Mucosa of descending colon (tissue), 3 donors: ENCODE measurements around the gene AMACR. TPM values are rescaled to one million over a fixed set of nuclear protein-coding genes. Genes with fewer than 3 reads are reported as not detected.
"Not testable (repeated sequence)": the region's sequence is repeated elsewhere in the genome, so short reads cannot be mapped to it uniquely, and the experiment has no call there.

Experiments used
- ATAC-seq: fragments of 200-7000 bp; cut with Tn5 transposase; one replicate; pipeline ENCODE4 v1.9.1; 2020; ENCODE audit warnings: mild to moderate bottlenecking, moderate library complexity
- DNase-seq, 3 donors: peaks; one replicate each; pipeline ENCODE4 v3.0.0-alpha.2; 2020
- H3K36me3 ChIP-seq: fragments of 200-600 bp; one replicate; pipeline ENCODE4 v1.8.0; 2021; ENCODE audit warnings: low read depth, mild to moderate bottlenecking
- H3K4me1 ChIP-seq: fragments of 200-600 bp; one replicate; pipeline ENCODE4 v1.8.0; 2021; ENCODE audit warnings: low read depth, mild to moderate bottlenecking
- H3K4me3 ChIP-seq: fragments of 200-600 bp; one replicate; pipeline ENCODE4 v1.8.0; 2021; ENCODE audit warnings: mild to moderate bottlenecking
- H3K9me3 ChIP-seq: fragments of 200-600 bp; one replicate; pipeline ENCODE4 v1.8.0; 2021; ENCODE audit warnings: mild to moderate bottlenecking
- intact Hi-C, 2 donors: fragments of 100-400 bp; cut with DNase I in 1 of 2; cut with micrococcal nuclease in 1 of 2; formaldehyde crosslinking; loops; one replicate each; pipeline versions ENCODE4 v1.11.0 to v1.11.1; 2022; cut with DNase I, micrococcal nuclease
- total RNA-seq, 3 donors: library from RNA; stranded (reverse); fragmentation: NEBNext Ultra II Directional in 2 of 3; extraction: Animal tissue kit (Norgen Biotek cat#: 25700) in 2 of 3; gene quantifications; one replicate each; pipeline versions ENCODE4 v1.2.1 to v1.2.4, GENCODE V29; 2021 to 2023
- TF ChIP-seq, protein P1 (sequence below): fragments of 200-600 bp; IDR thresholded peaks from one replicate; pipeline ENCODE4 v1.8.0; 2022; ENCODE audit warnings: antibody characterized with exemption, mild to moderate bottlenecking
- donor health status: DM: no; HTN: no; CAD: no; lungs with moderate emphysema.
- donor health status: DM: no; HTN: no; CAD: no.
- donor health status: DM: no; HTN: yes; CAD: no.

Gene AMACR
- total RNA-seq, 3 donors from 2014 or later: 36.3 to 111 (median 75.3) TPM

DNA sequence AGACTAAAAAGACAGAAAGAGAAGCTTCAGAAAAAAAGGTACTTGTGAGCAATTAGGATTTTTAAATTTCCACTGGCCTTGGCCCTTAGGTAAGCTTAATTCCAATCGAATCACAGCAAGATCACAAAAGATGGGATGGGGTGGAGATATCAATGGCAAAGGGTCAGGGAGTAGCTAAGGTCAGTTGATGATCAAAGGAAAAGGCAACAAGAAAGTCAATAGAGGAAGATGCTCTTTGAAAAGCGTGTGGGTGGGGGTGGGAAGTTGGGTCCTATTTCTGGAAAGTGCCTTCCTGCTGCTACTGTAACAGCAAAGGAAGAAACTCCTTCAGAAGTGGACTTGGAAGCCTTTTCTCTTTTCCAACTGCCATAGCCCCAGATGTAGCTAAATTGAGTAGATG, 27.9 kb upstream of the AMACR start:
- Histone ChIP-seq H3K9me3 (no peaks in the 10 kb centered on the region), H3K4me1 (peaks cover 5% of the 10 kb centered on the region), H3K4me3 (no peak overlapping the region), H3K36me3 (no peaks in the 10 kb centered on the region)
- no peak for DNase-seq
- intact Hi-C loops: no loop called here
- no peak for ATAC-seq
- TF ChIP-seq, protein P1, sequence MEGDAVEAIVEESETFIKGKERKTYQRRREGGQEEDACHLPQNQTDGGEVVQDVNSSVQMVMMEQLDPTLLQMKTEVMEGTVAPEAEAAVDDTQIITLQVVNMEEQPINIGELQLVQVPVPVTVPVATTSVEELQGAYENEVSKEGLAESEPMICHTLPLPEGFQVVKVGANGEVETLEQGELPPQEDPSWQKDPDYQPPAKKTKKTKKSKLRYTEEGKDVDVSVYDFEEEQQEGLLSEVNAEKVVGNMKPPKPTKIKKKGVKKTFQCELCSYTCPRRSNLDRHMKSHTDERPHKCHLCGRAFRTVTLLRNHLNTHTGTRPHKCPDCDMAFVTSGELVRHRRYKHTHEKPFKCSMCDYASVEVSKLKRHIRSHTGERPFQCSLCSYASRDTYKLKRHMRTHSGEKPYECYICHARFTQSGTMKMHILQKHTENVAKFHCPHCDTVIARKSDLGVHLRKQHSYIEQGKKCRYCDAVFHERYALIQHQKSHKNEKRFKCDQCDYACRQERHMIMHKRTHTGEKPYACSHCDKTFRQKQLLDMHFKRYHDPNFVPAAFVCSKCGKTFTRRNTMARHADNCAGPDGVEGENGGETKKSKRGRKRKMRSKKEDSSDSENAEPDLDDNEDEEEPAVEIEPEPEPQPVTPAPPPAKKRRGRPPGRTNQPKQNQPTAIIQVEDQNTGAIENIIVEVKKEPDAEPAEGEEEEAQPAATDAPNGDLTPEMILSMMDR: no peak

DNA sequence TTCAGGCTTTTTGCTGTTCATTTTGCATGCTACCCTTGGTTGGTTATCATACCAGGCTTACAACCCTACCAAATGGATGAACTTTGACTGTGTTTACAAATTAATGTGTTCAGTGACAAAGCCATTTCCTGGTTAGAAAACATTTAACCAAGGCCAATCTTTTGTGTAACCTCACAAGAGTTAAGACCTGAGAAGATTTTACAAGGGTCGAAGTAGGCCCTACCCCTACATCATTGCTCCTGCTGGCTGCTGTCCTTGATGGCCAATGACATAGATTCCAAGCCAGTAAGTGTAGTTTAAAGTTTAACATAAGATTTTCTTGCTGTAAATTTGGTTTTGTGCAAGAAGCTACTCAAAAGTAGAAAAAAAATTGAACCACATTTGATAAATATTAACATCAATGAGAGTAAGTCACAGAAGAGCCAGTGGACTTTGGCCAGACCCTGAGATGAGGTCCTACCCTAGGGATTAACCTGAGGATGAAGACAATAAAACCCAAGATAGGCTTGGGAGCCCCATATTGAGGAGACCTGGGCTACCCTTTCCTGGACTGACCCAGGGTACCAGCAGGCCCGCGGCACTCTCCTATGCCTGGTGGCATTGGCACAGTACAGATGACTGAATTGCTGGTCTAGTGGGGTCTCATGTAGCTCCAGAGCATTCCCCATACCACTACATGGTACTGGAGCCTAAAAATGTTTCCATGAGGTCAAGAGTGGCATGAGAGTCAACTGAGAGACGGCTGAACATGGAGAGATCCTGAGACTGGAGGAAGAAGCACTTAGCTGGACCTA, 26.9 kb upstream of the AMACR start:
- intact Hi-C loops: no loop called here
- Histone ChIP-seq H3K4me1 (peaks cover 5% of the 10 kb centered on the region), H3K36me3 (no peaks in the 10 kb centered on the region), H3K4me3 (no peak overlapping the region), H3K9me3 (no peaks in the 10 kb centered on the region)
- TF ChIP-seq, protein P1: no peak
- DNase-seq (no peak), ATAC-seq (peak; percentile 87)

DNA sequence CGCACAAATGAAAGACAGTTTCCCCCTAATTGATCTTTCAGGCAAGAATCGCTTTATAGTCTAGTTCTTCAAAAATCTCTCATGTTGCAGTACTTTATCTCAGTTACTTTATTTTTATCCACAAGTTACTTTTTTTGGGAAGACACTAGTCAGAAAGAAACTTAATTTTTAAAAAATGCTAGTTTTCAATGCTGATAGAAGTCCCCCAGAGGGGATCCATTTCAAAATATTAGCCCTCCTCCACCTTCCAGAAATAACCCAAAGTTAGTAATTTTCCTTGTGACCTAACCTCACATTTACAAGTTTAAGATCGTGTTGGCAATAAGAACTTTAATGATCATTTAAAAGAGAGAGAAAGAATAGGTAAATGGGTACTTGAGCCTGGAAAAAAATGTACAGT, 24.1 kb upstream of the AMACR start:
- Histone ChIP-seq H3K4me1 (peaks cover 5% of the 10 kb centered on the region), H3K36me3 (no peaks in the 10 kb centered on the region), H3K9me3 (no peaks in the 10 kb centered on the region), H3K4me3 (no peak overlapping the region)
- DNase-seq (no peak), ATAC-seq (no peak)
- intact Hi-C loops: no loop called here
- TF ChIP-seq, protein P1: no peak

DNA sequence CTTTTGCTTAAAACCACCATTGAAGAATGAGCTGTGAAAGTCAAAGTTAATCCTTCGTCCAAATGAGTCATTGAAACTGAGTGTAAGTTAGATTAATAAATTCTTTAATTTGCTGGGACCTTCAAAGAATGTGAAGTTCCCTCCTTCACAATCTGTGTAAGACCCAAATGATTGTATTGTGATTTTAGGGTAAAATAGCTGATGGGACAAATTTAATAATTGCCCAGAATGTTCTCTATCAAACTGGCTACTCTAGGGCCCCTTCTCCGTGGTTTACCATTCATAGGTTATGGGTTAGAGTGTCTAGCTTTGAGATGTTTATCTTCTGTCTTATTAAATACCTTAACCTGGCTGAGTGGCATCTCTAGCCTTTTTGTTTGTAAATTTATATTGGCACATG, 23.3 kb upstream of the AMACR start:
- Histone ChIP-seq H3K4me1 (peaks cover 5% of the 10 kb centered on the region), H3K4me3 (no peak overlapping the region), H3K9me3 (no peaks in the 10 kb centered on the region), H3K36me3 (no peaks in the 10 kb centered on the region)
- no peak for ATAC-seq
- DNase-seq: no peak
- intact Hi-C loops: no loop called here
- TF ChIP-seq, protein P1: no peak

DNA sequence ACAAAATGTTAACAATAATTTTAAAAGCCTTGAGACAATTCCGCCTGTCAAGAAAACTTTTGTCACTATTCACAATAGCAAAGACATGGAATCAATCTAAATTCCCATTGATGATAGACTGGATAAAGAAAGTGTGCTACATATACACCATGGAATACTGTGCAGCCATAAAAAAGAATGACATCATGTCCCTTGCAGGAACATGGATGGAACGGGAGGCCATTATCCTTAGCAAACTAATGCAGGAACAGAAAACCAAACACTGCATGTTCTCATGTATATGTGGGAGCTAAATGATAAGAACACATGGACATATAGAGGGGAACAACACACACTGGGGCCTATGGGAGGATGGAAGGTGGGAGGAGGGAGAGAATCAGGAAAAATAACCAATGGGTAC, 22.7 kb upstream of the AMACR start:
- DNase-seq, H3K4me3 ChIP-seq, ATAC-seq, H3K9me3 ChIP-seq, H3K4me1 ChIP-seq, H3K36me3 ChIP-seq, intact Hi-C loops: not testable (repeated sequence)

DNA sequence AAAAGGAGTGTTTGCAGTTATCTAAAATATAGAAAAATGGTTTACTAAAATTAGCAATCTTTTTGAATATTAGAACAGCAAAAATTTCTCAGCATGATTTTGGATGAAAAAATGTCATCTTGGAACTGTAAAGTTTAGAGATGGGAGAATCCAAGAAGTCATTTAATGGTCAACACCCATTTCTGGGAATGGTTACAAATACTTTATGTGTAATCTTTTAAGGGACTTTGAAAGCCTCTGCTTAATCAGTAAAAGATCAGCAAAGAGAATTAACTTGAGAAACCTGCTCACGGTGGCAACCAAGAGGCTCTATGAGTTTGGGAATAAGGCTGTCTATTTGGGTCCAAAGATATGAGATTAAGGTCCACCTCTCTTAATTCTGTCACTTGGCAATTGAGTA, 22.2 kb upstream of the AMACR start:
- DNase-seq (no peak), ATAC-seq (no peak)
- Histone ChIP-seq H3K9me3 (no peaks in the 10 kb centered on the region), H3K4me1 (peaks cover 3% of the 10 kb centered on the region), H3K4me3 (no peak overlapping the region), H3K36me3 (no peaks in the 10 kb centered on the region)
- intact Hi-C loops: no loop called here
- TF ChIP-seq, protein P1: no peak
